Nephron (organoid): Measurements from ENCODE around the gene KMT5B.

ENCODE experiments used
- H3K27ac Mint-ChIP-seq, 3 experiments: 2 replicates each; pipeline ENCODE4 v1.8.0; 2020; ENCODE audit warnings: mixed read lengths in 3 of 3, mild to moderate bottlenecking in 2 of 3, moderate library complexity in 1 of 3
- H3K27me3 Mint-ChIP-seq: 2 replicates; pipeline ENCODE4 v1.8.0; 2021; ENCODE audit warnings: low read depth, mild to moderate bottlenecking, moderate library complexity, mixed read lengths
- H3K36me3 Mint-ChIP-seq: 2 replicates; pipeline ENCODE4 v1.8.0; 2020; ENCODE audit warnings: low read depth, mixed read lengths
- H3K4me1 Mint-ChIP-seq: 2 replicates; pipeline ENCODE4 v1.8.0; 2020; ENCODE audit warnings: mixed read lengths
- H3K4me3 Mint-ChIP-seq, 3 experiments: 2 replicates each; pipeline ENCODE4 v1.8.0; 2020; ENCODE audit warnings: mild to moderate bottlenecking in 3 of 3, mixed read lengths in 3 of 3, moderate library complexity in 2 of 3
- H3K9me3 Mint-ChIP-seq: 2 replicates; pipeline ENCODE4 v1.8.0; 2020; ENCODE audit warnings: mixed read lengths
- TF ChIP-seq, protein P1 (sequence below), 3 experiments: fragments of 200-600 bp; sonication (generic); IDR thresholded peaks; one replicate each; pipeline ENCODE4 v1.5.0; 2021; ENCODE audit warnings: antibody characterized with exemption in 3 of 3; ENCODE audit not compliant: unreplicated experiment in 3 of 3

KMT5B gene

GRCh38 chr11:68146704-68147474 lies 66.2 kb downstream of the KMT5B start:
- H3K27me3 Mint-ChIP-seq = no peaks in the 10 kb centered on the region
- H3K36me3 Mint-ChIP-seq = no peaks in the 10 kb centered on the region
- H3K9me3 Mint-ChIP-seq = no peaks in the 10 kb centered on the region
- H3K4me3 Mint-ChIP-seq = no peak overlapping the region
- no peak overlapping the region for H3K27ac Mint-ChIP-seq
- TF ChIP-seq, protein P1, sequence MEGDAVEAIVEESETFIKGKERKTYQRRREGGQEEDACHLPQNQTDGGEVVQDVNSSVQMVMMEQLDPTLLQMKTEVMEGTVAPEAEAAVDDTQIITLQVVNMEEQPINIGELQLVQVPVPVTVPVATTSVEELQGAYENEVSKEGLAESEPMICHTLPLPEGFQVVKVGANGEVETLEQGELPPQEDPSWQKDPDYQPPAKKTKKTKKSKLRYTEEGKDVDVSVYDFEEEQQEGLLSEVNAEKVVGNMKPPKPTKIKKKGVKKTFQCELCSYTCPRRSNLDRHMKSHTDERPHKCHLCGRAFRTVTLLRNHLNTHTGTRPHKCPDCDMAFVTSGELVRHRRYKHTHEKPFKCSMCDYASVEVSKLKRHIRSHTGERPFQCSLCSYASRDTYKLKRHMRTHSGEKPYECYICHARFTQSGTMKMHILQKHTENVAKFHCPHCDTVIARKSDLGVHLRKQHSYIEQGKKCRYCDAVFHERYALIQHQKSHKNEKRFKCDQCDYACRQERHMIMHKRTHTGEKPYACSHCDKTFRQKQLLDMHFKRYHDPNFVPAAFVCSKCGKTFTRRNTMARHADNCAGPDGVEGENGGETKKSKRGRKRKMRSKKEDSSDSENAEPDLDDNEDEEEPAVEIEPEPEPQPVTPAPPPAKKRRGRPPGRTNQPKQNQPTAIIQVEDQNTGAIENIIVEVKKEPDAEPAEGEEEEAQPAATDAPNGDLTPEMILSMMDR (IDR thresholded peaks at IDR 0.05; ENCODE audit: unreplicated experiment in 3 of 3) = no peak
- H3K4me1 Mint-ChIP-seq = peaks cover 7% of the 10 kb centered on the region

- TF ChIP-seq, protein P1 (IDR thresholded peaks at IDR 0.05; ENCODE audit: unreplicated experiment in 3 of 3) = no peak
- Mint-ChIP-seq H3K27me3 (no peaks in the 10 kb centered on the region), H3K4me3 (no peak overlapping the region), H3K27ac (no peak overlapping the region), H3K4me1 (peaks cover 7% of the 10 kb centered on the region), H3K9me3 (no peaks in the 10 kb centered on the region), H3K36me3 (no peaks in the 10 kb centered on the region)
These were observed 67.0 kb downstream of the KMT5B start for GRCh38 chr11:68146010-68146540.

DNA sequence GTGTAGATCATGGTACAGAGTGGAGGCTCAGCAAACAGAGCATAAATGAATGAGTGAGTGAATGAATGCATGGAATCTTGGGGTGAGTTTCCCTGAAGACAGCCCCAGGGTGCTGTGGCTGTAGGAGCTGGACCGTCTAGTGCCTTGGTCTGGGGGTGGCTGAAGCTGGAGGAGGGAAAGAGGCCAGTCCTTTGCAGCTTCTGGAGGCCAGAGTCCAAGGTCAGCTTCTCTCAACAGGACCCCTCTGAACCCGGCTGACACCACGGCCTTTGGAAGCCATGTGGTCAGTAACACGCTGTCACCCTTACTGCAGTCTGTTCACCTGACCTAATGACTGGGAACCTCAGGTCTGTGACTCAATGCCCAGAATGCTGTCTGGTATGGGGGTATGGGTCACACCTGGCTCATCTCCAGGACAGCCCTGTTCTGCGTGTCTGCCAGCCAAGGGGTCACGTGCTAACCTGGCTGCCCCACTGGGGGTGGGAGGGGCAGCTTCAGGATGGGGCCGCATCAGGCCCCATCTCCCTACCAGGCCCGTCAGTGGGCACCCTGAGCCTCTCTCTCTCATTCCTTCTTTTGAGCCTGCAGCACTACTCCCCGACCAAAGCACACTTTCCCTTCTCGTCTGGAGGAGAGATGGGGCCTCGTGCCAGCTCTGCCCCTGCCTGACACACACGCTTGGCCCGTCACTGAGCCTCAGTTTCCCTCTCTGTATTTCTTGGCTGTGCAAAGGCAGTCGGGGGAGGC lies 67.8 kb downstream of the KMT5B start:
- no peaks in the 10 kb centered on the region for H3K36me3 Mint-ChIP-seq
- TF ChIP-seq, protein P1 (IDR thresholded peaks at IDR 0.05; ENCODE audit: unreplicated experiment in 3 of 3) = no peak

DNA sequence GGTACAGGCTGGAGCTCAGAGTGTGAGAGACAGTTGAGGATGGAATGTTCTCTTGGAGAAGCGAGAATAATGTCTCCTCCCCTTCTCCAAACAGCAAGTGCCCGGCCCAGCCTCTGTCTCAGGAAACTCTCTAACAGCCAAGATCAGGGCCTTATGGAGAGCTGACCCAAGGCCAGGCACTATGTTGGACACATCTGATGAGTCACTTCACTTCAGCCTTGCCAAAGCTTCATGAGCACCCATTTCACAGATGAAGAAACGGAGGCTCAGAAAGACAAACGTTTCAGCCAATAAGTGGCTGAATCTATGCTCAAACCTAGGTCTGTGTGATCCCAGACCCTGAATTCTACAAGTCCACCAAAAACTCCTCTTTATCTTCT lies 69.8 kb downstream of the KMT5B start:
- Mint-ChIP-seq H3K4me1 (peaks cover 13% of the 10 kb centered on the region), H3K4me3 (no peak overlapping the region), H3K27me3 (peaks cover 4% of the 10 kb centered on the region), H3K9me3 (no peaks in the 10 kb centered on the region), H3K27ac (no peak overlapping the region), H3K36me3 (no peaks in the 10 kb centered on the region)
- TF ChIP-seq, protein P1 (IDR thresholded peaks at IDR 0.05; ENCODE audit: unreplicated experiment in 3 of 3) = no peak

More for the DNA sequence above, 67.8 kb downstream of the KMT5B start:
- Mint-ChIP-seq H3K9me3 (no peaks in the 10 kb centered on the region), H3K27me3 (peaks cover 3% of the 10 kb centered on the region), H3K27ac (peak overlapping the region in 1 of 3 experiments; percentile 6), H3K4me1 (peaks cover 9% of the 10 kb centered on the region), H3K4me3 (no peak overlapping the region)

DNA sequence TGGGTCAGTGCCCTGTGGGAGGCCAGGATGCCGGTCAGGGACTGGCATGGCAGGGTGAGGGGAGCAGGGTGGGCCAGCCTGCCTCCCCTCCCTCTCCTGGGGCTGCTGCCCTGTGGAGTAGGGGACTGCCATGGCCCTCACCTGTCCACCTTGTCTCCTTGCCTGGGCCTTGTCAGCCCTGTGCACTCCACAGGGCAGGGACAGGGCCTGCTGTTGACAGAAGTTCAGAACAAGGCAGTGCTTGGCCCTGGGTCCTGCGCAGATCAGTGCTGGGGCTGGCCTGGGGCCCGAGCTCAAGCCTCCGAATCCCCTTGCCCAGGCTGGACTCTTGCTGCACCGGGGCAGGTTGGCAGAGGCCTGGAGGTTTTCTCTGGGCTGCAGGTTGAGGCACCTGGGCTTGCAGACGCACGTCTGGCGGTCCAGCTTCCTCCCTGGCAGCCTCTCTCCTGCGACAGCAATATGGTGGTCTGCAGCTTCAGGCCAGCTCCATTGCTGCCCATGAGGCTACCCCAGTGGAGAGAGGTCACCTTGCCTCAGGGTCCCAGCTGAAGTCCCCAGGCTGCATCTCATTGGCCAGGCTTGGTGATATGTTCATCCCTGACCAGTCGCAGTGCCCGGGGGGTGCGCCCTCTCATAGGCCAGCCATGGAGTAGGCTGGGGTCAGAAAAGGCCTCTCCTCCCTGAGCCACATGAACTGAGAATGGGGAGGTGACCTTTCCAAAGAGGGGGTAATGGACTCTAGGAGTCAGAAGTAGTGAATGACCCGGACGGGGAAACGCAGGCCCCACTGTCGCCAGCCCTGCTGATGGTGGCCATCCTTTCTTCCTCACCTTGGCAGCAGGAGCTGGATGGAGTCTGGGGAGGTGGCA lies 70.4 kb downstream of the KMT5B start:
- Mint-ChIP-seq H3K36me3 (peaks cover 2% of the 10 kb centered on the region), H3K4me1 (peaks cover 20% of the 10 kb centered on the region), H3K27me3 (peaks cover 4% of the 10 kb centered on the region), H3K9me3 (peaks cover 3% of the 10 kb centered on the region), H3K4me3 (no peak overlapping the region), H3K27ac (no peak overlapping the region)
- TF ChIP-seq, protein P1 (IDR thresholded peaks at IDR 0.05; ENCODE audit: unreplicated experiment in 3 of 3) = no peak
